ENCODE data around the gene EPB41L5. TPM values are rescaled to one million over a fixed set of nuclear protein-coding genes. Genes with fewer than 3 reads are reported as not detected.
A peak's percentile ranks its signal among the peaks of the same experiment; 100 is the strongest.

EPB41L5 gene
- total and polyA plus RNA-seq, 9 of the 15 experiments (the other 6 are each of a cell fraction or from before 2014, with no cell fraction given) = 2.3 to 14.1 (median 8.2) TPM

DNA sequence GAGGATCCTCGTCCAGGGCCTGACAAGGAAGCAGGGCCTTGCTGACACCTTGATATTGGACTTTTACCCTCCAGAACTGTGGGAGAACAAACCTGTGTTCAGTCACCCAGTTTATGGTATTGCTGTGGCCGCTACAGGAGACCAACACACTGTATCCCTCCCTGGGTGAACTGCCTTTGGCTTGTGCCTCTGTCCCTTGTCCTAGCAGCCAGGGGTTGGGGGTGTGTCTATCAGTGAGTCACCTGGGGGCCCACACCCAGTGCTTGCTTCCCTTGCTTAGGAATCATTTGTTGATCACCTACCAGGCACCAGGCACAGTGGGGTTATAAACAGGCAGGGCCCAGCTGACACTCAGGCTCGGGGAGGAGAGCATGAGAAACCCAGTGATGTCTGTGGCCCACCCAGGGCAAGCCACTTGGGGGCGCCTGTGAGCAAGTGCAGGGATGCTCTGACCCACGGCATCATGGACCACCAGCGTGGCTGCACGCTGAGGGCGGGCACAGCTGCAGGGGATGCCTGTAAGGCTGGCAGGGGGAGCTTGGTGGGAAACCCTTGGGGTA, 193.2 kb downstream of the EPB41L5 start (continued):
- TF ChIP-seq ZNF384 (IDR thresholded peaks at IDR 0.05; ENCODE audit: low read depth, low read length) (no peak), RCOR1 (IDR thresholded peaks at IDR 0.05; ENCODE audit: borderline replicate concordance in 1 of 2, low read depth in 2 of 2, low read length in 2 of 2) (peak in 1 of 2 experiments; percentile 74; a peak in 2 of 4 replicates), ILF3 (IDR thresholded peaks at IDR 0.05; ENCODE audit: borderline replicate concordance) (no peak), ZFP30 (CRISPR knock-in tag; IDR thresholded peaks at IDR 0.05; ENCODE audit: borderline replicate concordance) (no peak), MYBL2 (IDR thresholded peaks at IDR 0.05; ENCODE audit: low read depth) (no peak), MYBL2 (CRISPR knock-in tag; IDR thresholded peaks at IDR 0.05; ENCODE audit: borderline replicate concordance) (no peak), SMC3 (conservative IDR thresholded peaks at IDR 0.05; ENCODE audit: insufficient read depth, low read depth, low read length) (peak; percentile 66; the same call in 1 of the 2 replicates), MAZ (CRISPR knock-in tag; conservative IDR thresholded peaks at IDR 0.05 in 1 of 2, IDR thresholded peaks at IDR 0.05 in 1 of 2) (peak in 1 of 2 experiments; percentile 33; a peak in 1 of 4 replicates), CTBP1 (IDR thresholded peaks at IDR 0.05; ENCODE audit: borderline replicate concordance) (peak; percentile 55; the same call in 1 of the 2 replicates), RAD21 (CRISPR knock-in tag; conservative IDR thresholded peaks at IDR 0.05 in 1 of 2, IDR thresholded peaks at IDR 0.05 in 1 of 2) (peak; percentile 38 to 73; a peak in 3 of 4 replicates), ZNF431 (CRISPR knock-in tag; IDR thresholded peaks at IDR 0.05) (no peak), CREM (IDR thresholded peaks at IDR 0.05; ENCODE audit: low read depth) (0 out of 2 replicates have a peak, but pooled peaks have one; percentile 12), ZNF778 (CRISPR knock-in tag; IDR thresholded peaks at IDR 0.05) (no peak), POLR2B (IDR thresholded peaks at IDR 0.05; ENCODE audit: low read depth, partially characterized antibody) (no peak), NR2C2 (CRISPR knock-in tag; IDR thresholded peaks at IDR 0.05) (no peak), NR2C2 (tag; IDR thresholded peaks at IDR 0.05) (no peak)
- TF ChIP-seq, protein P1, sequence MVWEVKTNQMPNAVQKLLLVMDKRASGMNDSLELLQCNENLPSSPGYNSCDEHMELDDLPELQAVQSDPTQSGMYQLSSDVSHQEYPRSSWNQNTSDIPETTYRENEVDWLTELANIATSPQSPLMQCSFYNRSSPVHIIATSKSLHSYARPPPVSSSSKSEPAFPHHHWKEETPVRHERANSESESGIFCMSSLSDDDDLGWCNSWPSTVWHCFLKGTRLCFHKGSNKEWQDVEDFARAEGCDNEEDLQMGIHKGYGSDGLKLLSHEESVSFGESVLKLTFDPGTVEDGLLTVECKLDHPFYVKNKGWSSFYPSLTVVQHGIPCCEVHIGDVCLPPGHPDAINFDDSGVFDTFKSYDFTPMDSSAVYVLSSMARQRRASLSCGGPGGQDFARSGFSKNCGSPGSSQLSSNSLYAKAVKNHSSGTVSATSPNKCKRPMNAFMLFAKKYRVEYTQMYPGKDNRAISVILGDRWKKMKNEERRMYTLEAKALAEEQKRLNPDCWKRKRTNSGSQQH (CRISPR knock-in tag; IDR thresholded peaks at IDR 0.05) = no peak
- TF ChIP-seq, protein P2, sequence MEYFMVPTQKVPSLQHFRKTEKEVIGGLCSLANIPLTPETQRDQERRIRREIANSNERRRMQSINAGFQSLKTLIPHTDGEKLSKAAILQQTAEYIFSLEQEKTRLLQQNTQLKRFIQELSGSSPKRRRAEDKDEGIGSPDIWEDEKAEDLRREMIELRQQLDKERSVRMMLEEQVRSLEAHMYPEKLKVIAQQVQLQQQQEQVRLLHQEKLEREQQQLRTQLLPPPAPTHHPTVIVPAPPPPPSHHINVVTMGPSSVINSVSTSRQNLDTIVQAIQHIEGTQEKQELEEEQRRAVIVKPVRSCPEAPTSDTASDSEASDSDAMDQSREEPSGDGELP (CRISPR knock-in tag; IDR thresholded peaks at IDR 0.05; ENCODE audit: borderline replicate concordance) = peak; percentile 54
- TF ChIP-seq, protein P3, sequence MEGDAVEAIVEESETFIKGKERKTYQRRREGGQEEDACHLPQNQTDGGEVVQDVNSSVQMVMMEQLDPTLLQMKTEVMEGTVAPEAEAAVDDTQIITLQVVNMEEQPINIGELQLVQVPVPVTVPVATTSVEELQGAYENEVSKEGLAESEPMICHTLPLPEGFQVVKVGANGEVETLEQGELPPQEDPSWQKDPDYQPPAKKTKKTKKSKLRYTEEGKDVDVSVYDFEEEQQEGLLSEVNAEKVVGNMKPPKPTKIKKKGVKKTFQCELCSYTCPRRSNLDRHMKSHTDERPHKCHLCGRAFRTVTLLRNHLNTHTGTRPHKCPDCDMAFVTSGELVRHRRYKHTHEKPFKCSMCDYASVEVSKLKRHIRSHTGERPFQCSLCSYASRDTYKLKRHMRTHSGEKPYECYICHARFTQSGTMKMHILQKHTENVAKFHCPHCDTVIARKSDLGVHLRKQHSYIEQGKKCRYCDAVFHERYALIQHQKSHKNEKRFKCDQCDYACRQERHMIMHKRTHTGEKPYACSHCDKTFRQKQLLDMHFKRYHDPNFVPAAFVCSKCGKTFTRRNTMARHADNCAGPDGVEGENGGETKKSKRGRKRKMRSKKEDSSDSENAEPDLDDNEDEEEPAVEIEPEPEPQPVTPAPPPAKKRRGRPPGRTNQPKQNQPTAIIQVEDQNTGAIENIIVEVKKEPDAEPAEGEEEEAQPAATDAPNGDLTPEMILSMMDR (IDR thresholded peaks at IDR 0.05 in 2 of 3, conservative IDR thresholded peaks at IDR 0.05 in 1 of 3; ENCODE audit: insufficient read depth in 2 of 3, low read depth in 1 of 3, low read length in 3 of 3) = peak; percentile 72 to 85 (median 76)
- TF ChIP-seq, protein P4, sequence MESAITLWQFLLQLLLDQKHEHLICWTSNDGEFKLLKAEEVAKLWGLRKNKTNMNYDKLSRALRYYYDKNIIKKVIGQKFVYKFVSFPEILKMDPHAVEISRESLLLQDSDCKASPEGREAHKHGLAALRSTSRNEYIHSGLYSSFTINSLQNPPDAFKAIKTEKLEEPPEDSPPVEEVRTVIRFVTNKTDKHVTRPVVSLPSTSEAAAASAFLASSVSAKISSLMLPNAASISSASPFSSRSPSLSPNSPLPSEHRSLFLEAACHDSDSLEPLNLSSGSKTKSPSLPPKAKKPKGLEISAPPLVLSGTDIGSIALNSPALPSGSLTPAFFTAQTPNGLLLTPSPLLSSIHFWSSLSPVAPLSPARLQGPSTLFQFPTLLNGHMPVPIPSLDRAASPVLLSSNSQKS (CRISPR knock-in tag; IDR thresholded peaks at IDR 0.05) = no peak
